ENCODE data around the gene ANO9.

ANO9 gene

GRCh38 chr11:419248-420005 is 22.4 kb downstream of the ANO9 start:
- H3K4me3 ChIP-seq: no peak overlapping the region
- H3K9me3 ChIP-seq (ENCODE audit: low read depth, low read length): no peaks in the 10 kb centered on the region
- no peak for DNase-seq (ENCODE audit: low read depth, low spot score)
- TF ChIP-seq EZH2 (IDR thresholded peaks at IDR 0.05) (no peak), FOXP2 (optimal IDR thresholded peaks at IDR 0.05; ENCODE audit: control extremely low read depth, extremely low read length, insufficient read depth) (no peak), POLR2AphosphoS5 (IDR thresholded peaks at IDR 0.05; ENCODE audit: borderline replicate concordance, low read depth, low read length) (no peak)
- no peak overlapping the region for H3K27ac ChIP-seq
- no peak overlapping the region for H3K9ac ChIP-seq (ENCODE audit: insufficient read length)
- H3K36me3 ChIP-seq (ENCODE audit: insufficient read depth, low read length): no peaks in the 10 kb centered on the region

GRCh38 chr11:418343-419247 is 23.2 kb downstream of the ANO9 start:
- TF ChIP-seq FOXP2 (optimal IDR thresholded peaks at IDR 0.05; ENCODE audit: control extremely low read depth, extremely low read length, insufficient read depth): no peak
- TF ChIP-seq EZH2 (IDR thresholded peaks at IDR 0.05): no peak
- no peak for TF ChIP-seq POLR2AphosphoS5 (IDR thresholded peaks at IDR 0.05; ENCODE audit: borderline replicate concordance, low read depth, low read length)
- Histone ChIP-seq H3K27ac (no peak overlapping the region), H3K36me3 (ENCODE audit: insufficient read depth, low read length) (no peaks in the 10 kb centered on the region), H3K4me3 (no peak overlapping the region), H3K9me3 (ENCODE audit: low read depth, low read length) (no peaks in the 10 kb centered on the region), H3K9ac (ENCODE audit: insufficient read length) (no peak overlapping the region)
- no peak for DNase-seq (ENCODE audit: low read depth, low spot score)

GRCh38 chr11:417652-418342 is 24.0 kb downstream of the ANO9 start:
- no peak for DNase-seq (ENCODE audit: low read depth, low spot score)
- H3K9ac ChIP-seq (ENCODE audit: insufficient read length): no peak overlapping the region

DNA sequence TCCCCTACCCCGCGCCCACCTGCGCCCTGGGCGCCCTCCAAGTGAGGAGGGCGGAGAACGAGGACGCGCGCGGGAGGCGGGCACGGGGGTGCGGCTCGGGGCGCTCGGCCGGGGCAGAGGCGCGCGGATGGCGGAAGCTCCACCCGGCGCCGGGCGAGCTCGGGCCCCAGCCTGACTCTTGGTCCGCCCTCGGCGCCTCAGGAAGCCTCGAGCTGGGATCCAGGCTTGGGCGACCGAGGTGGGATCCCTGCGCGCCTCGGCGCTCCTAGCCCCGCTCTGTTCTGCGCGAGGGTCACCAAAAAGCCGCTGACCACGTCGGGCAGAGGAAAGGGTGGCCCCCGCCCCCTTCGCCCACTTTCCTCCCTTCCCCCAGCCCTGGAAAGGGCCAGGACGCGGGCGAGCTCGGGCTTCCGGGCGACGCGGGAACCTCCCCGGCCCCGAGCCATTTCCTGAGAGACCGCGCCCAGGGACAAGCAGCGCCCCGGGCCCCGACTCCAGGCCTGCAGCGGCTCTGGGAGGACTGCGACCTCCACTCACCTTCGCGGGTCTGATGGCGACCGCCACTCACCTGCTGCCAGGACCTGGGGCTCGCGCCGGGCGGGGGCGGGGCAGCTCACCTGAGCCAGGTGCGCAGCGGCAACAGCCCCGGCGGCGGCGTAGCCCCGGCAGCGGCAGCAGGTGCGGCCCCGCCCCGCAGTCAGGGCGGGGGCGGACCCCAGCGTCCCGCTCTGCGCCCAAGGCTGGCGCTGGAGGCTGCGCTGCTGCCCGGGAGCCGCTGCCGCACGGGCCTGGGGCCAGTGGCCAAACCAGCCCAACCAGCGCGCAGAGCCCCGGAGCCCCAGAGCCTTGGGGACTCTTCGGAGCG is 24.8 kb downstream of the ANO9 start:
- H3K4me3 ChIP-seq: peak overlapping the region; percentile 54; the same call in 1 of the 2 replicates
- H3K27ac ChIP-seq: no peak overlapping the region
- no peak for DNase-seq (ENCODE audit: low read depth, low spot score)

More at GRCh38 chr11:417652-418342, 24.0 kb downstream of the ANO9 start:
- H3K27ac ChIP-seq: no peak overlapping the region
- TF ChIP-seq POLR2AphosphoS5 (IDR thresholded peaks at IDR 0.05; ENCODE audit: borderline replicate concordance, low read depth, low read length): no peak
- TF ChIP-seq FOXP2 (optimal IDR thresholded peaks at IDR 0.05; ENCODE audit: control extremely low read depth, extremely low read length, insufficient read depth): no peak
- no peak for TF ChIP-seq EZH2 (IDR thresholded peaks at IDR 0.05)
- no peaks in the 10 kb centered on the region for H3K36me3 ChIP-seq (ENCODE audit: insufficient read depth, low read length)
- H3K4me3 ChIP-seq: no peak overlapping the region
- H3K9me3 ChIP-seq (ENCODE audit: low read depth, low read length): no peaks in the 10 kb centered on the region

GRCh38 chr11:416051-416756 is 25.6 kb downstream of the ANO9 start:
- no peak for TF ChIP-seq FOXP2 (optimal IDR thresholded peaks at IDR 0.05; ENCODE audit: control extremely low read depth, extremely low read length, insufficient read depth)
- no peak for TF ChIP-seq EZH2 (IDR thresholded peaks at IDR 0.05)
- no peak for TF ChIP-seq POLR2AphosphoS5 (IDR thresholded peaks at IDR 0.05; ENCODE audit: borderline replicate concordance, low read depth, low read length)
- H3K9ac ChIP-seq (ENCODE audit: insufficient read length): no peak overlapping the region
- H3K27ac ChIP-seq: no peak overlapping the region
- no peaks in the 10 kb centered on the region for H3K36me3 ChIP-seq (ENCODE audit: insufficient read depth, low read length)
- DNase-seq (ENCODE audit: low read depth, low spot score): no peak
- H3K9me3 ChIP-seq (ENCODE audit: low read depth, low read length): no peaks in the 10 kb centered on the region
- H3K4me3 ChIP-seq: 0 out of 2 replicates have a peak overlapping the region, but pooled peaks have one; percentile 54

More for the DNA sequence above, 24.8 kb downstream of the ANO9 start:
- no peak for TF ChIP-seq POLR2AphosphoS5 (IDR thresholded peaks at IDR 0.05; ENCODE audit: borderline replicate concordance, low read depth, low read length)
- TF ChIP-seq EZH2 (IDR thresholded peaks at IDR 0.05): no peak
- TF ChIP-seq FOXP2 (optimal IDR thresholded peaks at IDR 0.05; ENCODE audit: control extremely low read depth, extremely low read length, insufficient read depth): no peak
- H3K36me3 ChIP-seq (ENCODE audit: insufficient read depth, low read length): no peaks in the 10 kb centered on the region
- H3K9me3 ChIP-seq (ENCODE audit: low read depth, low read length): no peaks in the 10 kb centered on the region
- H3K9ac ChIP-seq (ENCODE audit: insufficient read length): no peak overlapping the region

DNA sequence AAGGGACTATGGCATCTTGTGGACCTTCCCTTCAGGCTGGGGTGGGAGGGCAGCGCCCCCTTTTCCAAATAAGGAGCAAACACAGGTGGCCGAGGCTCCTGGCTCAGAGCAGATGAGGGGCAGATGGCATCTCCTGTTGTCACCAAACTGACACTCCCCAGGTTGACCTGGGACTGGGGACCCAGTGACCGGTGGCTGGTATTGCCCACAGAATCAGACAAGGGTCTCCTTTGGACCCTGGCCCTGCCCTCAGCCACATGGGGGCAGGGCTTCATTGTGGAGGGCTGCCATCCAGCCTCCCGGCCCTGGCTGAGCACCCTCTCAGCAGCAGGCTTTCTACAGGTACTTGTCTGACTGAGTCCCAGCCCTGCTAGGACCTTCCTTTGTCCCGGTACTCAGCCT is 26.2 kb downstream of the ANO9 start:
- DNase-seq (ENCODE audit: low read depth, low spot score): no peak
- no peak overlapping the region for H3K4me3 ChIP-seq
- no peak overlapping the region for H3K9ac ChIP-seq (ENCODE audit: insufficient read length)
- H3K36me3 ChIP-seq (ENCODE audit: insufficient read depth, low read length): no peaks in the 10 kb centered on the region
- TF ChIP-seq POLR2AphosphoS5 (IDR thresholded peaks at IDR 0.05; ENCODE audit: borderline replicate concordance, low read depth, low read length) (no peak), EZH2 (IDR thresholded peaks at IDR 0.05) (no peak), FOXP2 (optimal IDR thresholded peaks at IDR 0.05; ENCODE audit: control extremely low read depth, extremely low read length, insufficient read depth) (no peak)
- no peak overlapping the region for H3K27ac ChIP-seq
- H3K9me3 ChIP-seq (ENCODE audit: low read depth, low read length): no peaks in the 10 kb centered on the region

GRCh38 chr11:414318-414857 is 27.4 kb downstream of the ANO9 start:
- TF ChIP-seq POLR2AphosphoS5 (IDR thresholded peaks at IDR 0.05; ENCODE audit: borderline replicate concordance, low read depth, low read length): no peak
- Histone ChIP-seq H3K36me3 (ENCODE audit: insufficient read depth, low read length) (no peaks in the 10 kb centered on the region), H3K9ac (ENCODE audit: insufficient read length) (no peak overlapping the region), H3K9me3 (ENCODE audit: low read depth, low read length) (no peaks in the 10 kb centered on the region), H3K27ac (no peak overlapping the region), H3K4me3 (no peak overlapping the region)
- DNase-seq (ENCODE audit: low read depth, low spot score): no peak

All from SK-N-MC (cell line).